Lower leg skin (tissue), 3 donors: ENCODE results near the gene ARL8B.

Experiments
- POLR2A ChIP-seq, 2 donors: fragments of 450-650 bp; IDR thresholded peaks; one replicate each; pipeline ENCODE4 v1.6.1; 2016 to 2017; ENCODE audit warnings: antibody characterized with exemption in 2 of 2, mild to moderate bottlenecking in 1 of 2, moderate library complexity in 1 of 2
- TF ChIP-seq, protein P1 (sequence below), 3 donors: fragments of 450-650 bp; IDR thresholded peaks; one replicate each; pipeline ENCODE4 v1.5.1; 2016; ENCODE audit warnings: antibody characterized with exemption in 3 of 3, mild to moderate bottlenecking in 3 of 3, moderate library complexity in 2 of 3

DNA sequence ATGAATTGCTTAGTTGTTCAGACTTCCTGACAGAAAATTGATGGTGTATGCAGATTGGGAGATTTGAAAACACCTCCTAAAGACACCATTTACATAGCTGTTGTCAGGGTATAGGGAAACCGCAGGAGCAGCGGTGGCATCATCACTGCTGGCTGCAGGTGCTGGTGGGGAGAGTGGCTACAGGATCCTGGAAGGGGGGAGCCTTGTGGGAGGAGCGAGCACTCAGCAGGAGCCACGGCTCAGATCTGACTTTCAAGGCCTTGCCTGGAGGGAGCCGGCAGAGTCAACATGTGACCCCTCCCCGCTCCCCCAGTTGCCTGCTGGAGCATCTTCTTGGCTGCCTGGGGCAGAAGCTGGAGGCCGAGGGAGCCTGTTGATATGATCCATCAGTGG lies 91.5 kb downstream of the ARL8B start:
- TF ChIP-seq, protein P1, sequence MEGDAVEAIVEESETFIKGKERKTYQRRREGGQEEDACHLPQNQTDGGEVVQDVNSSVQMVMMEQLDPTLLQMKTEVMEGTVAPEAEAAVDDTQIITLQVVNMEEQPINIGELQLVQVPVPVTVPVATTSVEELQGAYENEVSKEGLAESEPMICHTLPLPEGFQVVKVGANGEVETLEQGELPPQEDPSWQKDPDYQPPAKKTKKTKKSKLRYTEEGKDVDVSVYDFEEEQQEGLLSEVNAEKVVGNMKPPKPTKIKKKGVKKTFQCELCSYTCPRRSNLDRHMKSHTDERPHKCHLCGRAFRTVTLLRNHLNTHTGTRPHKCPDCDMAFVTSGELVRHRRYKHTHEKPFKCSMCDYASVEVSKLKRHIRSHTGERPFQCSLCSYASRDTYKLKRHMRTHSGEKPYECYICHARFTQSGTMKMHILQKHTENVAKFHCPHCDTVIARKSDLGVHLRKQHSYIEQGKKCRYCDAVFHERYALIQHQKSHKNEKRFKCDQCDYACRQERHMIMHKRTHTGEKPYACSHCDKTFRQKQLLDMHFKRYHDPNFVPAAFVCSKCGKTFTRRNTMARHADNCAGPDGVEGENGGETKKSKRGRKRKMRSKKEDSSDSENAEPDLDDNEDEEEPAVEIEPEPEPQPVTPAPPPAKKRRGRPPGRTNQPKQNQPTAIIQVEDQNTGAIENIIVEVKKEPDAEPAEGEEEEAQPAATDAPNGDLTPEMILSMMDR (IDR thresholded peaks at IDR 0.05) = no peak
- no peak for TF ChIP-seq POLR2A (IDR thresholded peaks at IDR 0.05)
